ENCODE data around the gene ASH1L.
A peak's percentile ranks its signal among the peaks of the same experiment; 100 is the strongest.
"Not testable (repeated sequence)": the region's sequence is repeated elsewhere in the genome, so short reads cannot be mapped to it uniquely, and the experiment has no call there.

The ASH1L gene

GRCh38 chr1:155493595-155493994 lies 69.0 kb downstream of the ASH1L start:
- not testable (repeated sequence) for DNase-seq (ENCODE audit: low spot score)

GRCh38 chr1:155488419-155488818 lies 74.2 kb downstream of the ASH1L start:
- DNase-seq (ENCODE audit: low spot score) = not testable (repeated sequence)

- DNase-seq (ENCODE audit: low spot score) = no peak
Measured at GRCh38 chr1:155487541-155487940, 75.1 kb downstream of the ASH1L start.

GRCh38 chr1:155486952-155487351 lies 75.7 kb downstream of the ASH1L start:
- DNase-seq (ENCODE audit: low spot score) = not testable (repeated sequence)

GRCh38 chr1:155485945-155486344 lies 76.7 kb downstream of the ASH1L start:
- no peak for DNase-seq (ENCODE audit: low spot score)

- no peak for DNase-seq (ENCODE audit: low spot score)
Measured at GRCh38 chr1:155485222-155485621, 77.4 kb downstream of the ASH1L start.

GRCh38 chr1:155481741-155482241 lies 80.8 kb downstream of the ASH1L start:
- no peak for DNase-seq (ENCODE audit: low spot score)

GRCh38 chr1:155479205-155479604 lies 83.4 kb downstream of the ASH1L start:
- peak; percentile 50 for DNase-seq (ENCODE audit: low spot score)

- no peak for DNase-seq (ENCODE audit: low spot score)
Measured at GRCh38 chr1:155478270-155478852, 84.2 kb downstream of the ASH1L start.

- no peak for DNase-seq (ENCODE audit: low spot score)
Measured at GRCh38 chr1:155474146-155474545, 88.5 kb downstream of the ASH1L start.

GRCh38 chr1:155473151-155473821 lies 89.3 kb downstream of the ASH1L start:
- no peak for DNase-seq (ENCODE audit: low spot score)

GRCh38 chr1:155472491-155473083 lies 90.0 kb downstream of the ASH1L start:
- peak; percentile 27 for DNase-seq (ENCODE audit: low spot score)

- no peak for DNase-seq (ENCODE audit: low spot score)
Measured at GRCh38 chr1:155471891-155472290, 90.7 kb downstream of the ASH1L start.

GRCh38 chr1:155471026-155471425 lies 91.6 kb downstream of the ASH1L start:
- no peak for DNase-seq (ENCODE audit: low spot score)

- DNase-seq (ENCODE audit: low spot score) = peak; percentile 54
Measured at GRCh38 chr1:155466996-155467395, 95.6 kb downstream of the ASH1L start.

- no peak for DNase-seq (ENCODE audit: low spot score)
Measured at GRCh38 chr1:155466617-155466972, 96.0 kb downstream of the ASH1L start.

GRCh38 chr1:155463865-155464650 lies 98.5 kb downstream of the ASH1L start:
- DNase-seq (ENCODE audit: low spot score) = peak; percentile 69

- no peak for DNase-seq (ENCODE audit: low spot score)
Measured at GRCh38 chr1:155458111-155458510, 104.5 kb downstream of the ASH1L start.

GRCh38 chr1:155457266-155457665 lies 105.3 kb downstream of the ASH1L start:
- DNase-seq (ENCODE audit: low spot score) = no peak

- peak; percentile 23 for DNase-seq (ENCODE audit: low spot score)
Measured at GRCh38 chr1:155455588-155456195, 106.9 kb downstream of the ASH1L start.

GRCh38 chr1:155454096-155454495 lies 108.5 kb downstream of the ASH1L start:
- DNase-seq (ENCODE audit: low spot score) = no peak

GRCh38 chr1:155453141-155453540 lies 109.5 kb downstream of the ASH1L start:
- no peak for DNase-seq (ENCODE audit: low spot score)

Measured in AG20443 (cell line).